Lower lobe of right lung (tissue), 2 donors: ENCODE measurements around the gene LRFN5. TPM values are rescaled to one million over a fixed set of nuclear protein-coding genes. Genes with fewer than 3 reads are reported as not detected.

Source experiments
- ATAC-seq, 2 donors: fragments of 200-7000 bp; cut with Tn5 transposase; one replicate each; pipeline ENCODE4 v1.9.1; 2020 to 2022; ENCODE audit warnings: mild to moderate bottlenecking in 2 of 2, moderate library complexity in 2 of 2
- DNase-seq: peaks from one replicate; pipeline ENCODE4 v3.0.0-alpha.2; 2020
- H3K27ac ChIP-seq: fragments of 200-600 bp; one replicate; pipeline ENCODE4 v1.8.0; 2022
- H3K27me3 ChIP-seq: fragments of 200-600 bp; one replicate; pipeline ENCODE4 v1.8.0; 2022; ENCODE audit warnings: low read depth
- H3K36me3 ChIP-seq: fragments of 200-600 bp; one replicate; pipeline ENCODE4 v1.8.0; 2022; ENCODE audit warnings: mild to moderate bottlenecking
- H3K4me1 ChIP-seq: fragments of 200-600 bp; one replicate; pipeline ENCODE4 v1.8.0; 2022
- H3K4me3 ChIP-seq: fragments of 200-600 bp; one replicate; pipeline ENCODE4 v1.8.0; 2022; ENCODE audit warnings: mild to moderate bottlenecking
- H3K9me3 ChIP-seq: fragments of 200-600 bp; one replicate; pipeline ENCODE4 v1.8.0; 2022
- intact Hi-C: fragments of 100-400 bp; cut with DNase I; formaldehyde crosslinking; loops from one replicate; pipeline ENCODE4 v1.11.0; 2022
- total RNA-seq: library from RNA; stranded (reverse); fragmentation: NEBNext Ultra II Directional; extraction: Animal tissue kit (Norgen Biotek cat#: 25700); gene quantifications from one replicate; pipeline ENCODE4 v1.2.1, GENCODE V29; 2021
- TF ChIP-seq, protein P1 (sequence below): fragments of 200-600 bp; IDR thresholded peaks from one replicate; pipeline ENCODE4 v1.8.0; 2022; ENCODE audit warnings: antibody characterized with exemption, mild to moderate bottlenecking
- donor health status: DM: no; HTN: yes; CAD: no; lungs with severe emphysema.

LRFN5 gene
- total RNA-seq, 1 donor from 2014 or later = 1.3 TPM

- no peak for ATAC-seq
- Histone ChIP-seq H3K27ac (no peak overlapping the region), H3K27me3 (no peaks in the 10 kb centered on the region), H3K36me3 (no peaks in the 10 kb centered on the region), H3K4me3 (no peak overlapping the region), H3K4me1 (no peaks in the 10 kb centered on the region), H3K9me3 (no peaks in the 10 kb centered on the region)
- DNase-seq = no peak
- TF ChIP-seq, protein P1, sequence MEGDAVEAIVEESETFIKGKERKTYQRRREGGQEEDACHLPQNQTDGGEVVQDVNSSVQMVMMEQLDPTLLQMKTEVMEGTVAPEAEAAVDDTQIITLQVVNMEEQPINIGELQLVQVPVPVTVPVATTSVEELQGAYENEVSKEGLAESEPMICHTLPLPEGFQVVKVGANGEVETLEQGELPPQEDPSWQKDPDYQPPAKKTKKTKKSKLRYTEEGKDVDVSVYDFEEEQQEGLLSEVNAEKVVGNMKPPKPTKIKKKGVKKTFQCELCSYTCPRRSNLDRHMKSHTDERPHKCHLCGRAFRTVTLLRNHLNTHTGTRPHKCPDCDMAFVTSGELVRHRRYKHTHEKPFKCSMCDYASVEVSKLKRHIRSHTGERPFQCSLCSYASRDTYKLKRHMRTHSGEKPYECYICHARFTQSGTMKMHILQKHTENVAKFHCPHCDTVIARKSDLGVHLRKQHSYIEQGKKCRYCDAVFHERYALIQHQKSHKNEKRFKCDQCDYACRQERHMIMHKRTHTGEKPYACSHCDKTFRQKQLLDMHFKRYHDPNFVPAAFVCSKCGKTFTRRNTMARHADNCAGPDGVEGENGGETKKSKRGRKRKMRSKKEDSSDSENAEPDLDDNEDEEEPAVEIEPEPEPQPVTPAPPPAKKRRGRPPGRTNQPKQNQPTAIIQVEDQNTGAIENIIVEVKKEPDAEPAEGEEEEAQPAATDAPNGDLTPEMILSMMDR = no peak
- intact Hi-C loops = no loop called here
Observed at GRCh38 chr14:41785696-41786095, 179.0 kb downstream of the LRFN5 start.

GRCh38 chr14:41799817-41800216 lies 193.1 kb downstream of the LRFN5 start:
- no peak for DNase-seq
- intact Hi-C loops = no loop called here
- H3K9me3 ChIP-seq = no peaks in the 10 kb centered on the region

DNA sequence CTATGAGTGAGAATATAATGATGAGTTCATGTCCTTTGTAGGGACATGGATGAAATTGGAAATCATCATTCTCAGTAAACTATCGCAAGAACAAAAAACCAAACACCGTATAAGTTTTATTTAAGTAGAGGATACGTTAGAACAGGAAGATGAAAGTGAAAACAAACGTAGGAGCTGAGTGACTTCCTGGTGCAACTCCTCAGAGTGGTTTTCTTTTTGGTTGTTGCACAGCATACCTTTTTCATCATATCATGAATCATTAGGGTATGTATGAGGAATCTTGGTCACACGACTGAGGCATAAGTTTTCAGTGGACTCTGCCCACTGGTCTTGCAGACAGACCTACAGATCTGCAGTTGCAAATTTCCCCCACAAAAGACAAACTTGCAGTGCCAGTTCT lies 199.0 kb downstream of the LRFN5 start:
- DNase-seq = no peak
- ATAC-seq = no peak
- Histone ChIP-seq H3K27ac (no peak overlapping the region), H3K27me3 (no peaks in the 10 kb centered on the region), H3K4me1 (no peaks in the 10 kb centered on the region), H3K36me3 (no peaks in the 10 kb centered on the region), H3K4me3 (no peak overlapping the region), H3K9me3 (no peaks in the 10 kb centered on the region)
- intact Hi-C loops = no loop called here
- TF ChIP-seq, protein P1 = no peak

More at GRCh38 chr14:41799817-41800216, 193.1 kb downstream of the LRFN5 start:
- Histone ChIP-seq H3K27ac (no peak overlapping the region), H3K4me3 (no peak overlapping the region), H3K4me1 (no peaks in the 10 kb centered on the region), H3K27me3 (no peaks in the 10 kb centered on the region), H3K36me3 (no peaks in the 10 kb centered on the region)
- no peak for ATAC-seq
- TF ChIP-seq, protein P1 = no peak

DNA sequence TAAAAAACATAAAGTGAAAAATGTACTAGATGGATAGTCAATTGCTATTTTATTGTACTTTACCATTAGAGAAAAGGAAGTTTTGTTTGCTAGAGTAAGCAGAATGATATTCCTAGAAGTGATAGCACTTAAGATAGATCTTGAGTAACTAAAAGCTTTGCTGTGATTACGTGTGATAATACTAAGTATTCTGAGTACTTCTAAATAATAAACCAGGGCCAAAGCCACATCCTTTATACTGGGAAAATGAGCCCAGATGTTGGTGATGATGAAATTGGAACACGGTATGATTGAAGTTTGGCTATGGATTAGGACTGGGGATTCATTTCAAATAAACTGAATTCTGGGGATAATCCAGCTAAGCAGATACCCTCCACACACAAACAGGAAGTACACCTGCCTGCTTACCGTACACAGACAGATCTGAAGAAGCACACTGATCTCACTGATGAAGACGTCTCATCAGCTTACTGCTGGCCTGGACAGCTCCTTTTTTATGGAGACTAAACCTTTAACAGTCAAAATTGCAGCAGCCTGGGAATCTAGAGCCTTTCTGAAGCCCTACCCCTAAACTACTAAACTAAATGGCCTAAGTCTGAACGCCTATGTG lies 199.8 kb downstream of the LRFN5 start:
- TF ChIP-seq, protein P1 = no peak
- Histone ChIP-seq H3K27me3 (no peaks in the 10 kb centered on the region), H3K27ac (no peak overlapping the region), H3K4me3 (no peak overlapping the region), H3K9me3 (no peaks in the 10 kb centered on the region), H3K4me1 (no peaks in the 10 kb centered on the region), H3K36me3 (no peaks in the 10 kb centered on the region)
- intact Hi-C loops = no loop called here
- ATAC-seq (no peak), DNase-seq (no peak)

GRCh38 chr14:41810362-41810761 lies 203.7 kb downstream of the LRFN5 start:
- TF ChIP-seq, protein P1 = no peak
- no peaks in the 10 kb centered on the region for H3K4me1 ChIP-seq
- DNase-seq = no peak
- no peaks in the 10 kb centered on the region for H3K36me3 ChIP-seq
- ATAC-seq = no peak
- no peaks in the 10 kb centered on the region for H3K9me3 ChIP-seq
- no peak overlapping the region for H3K27ac ChIP-seq
- H3K4me3 ChIP-seq = no peak overlapping the region
- intact Hi-C loops = no loop called here
- no peaks in the 10 kb centered on the region for H3K27me3 ChIP-seq
